Mesendoderm (in vitro differentiated cells): ENCODE measurements around the gene GATA2.

Source experiments
- DNase-seq: peaks from one replicate; pipeline ENCODE4 v3.0.0; 2013
- H2AK5ac ChIP-seq: 2 replicates; pipeline ENCODE4 v1.6.1; 2013; ENCODE audit warnings: low read length, inconsistent platforms
- H2BK120ac ChIP-seq: 2 replicates; pipeline ENCODE4 v1.6.1; 2013; ENCODE audit warnings: low read depth, mild to moderate bottlenecking, low read length, moderate library complexity, mixed read lengths
- H2BK15ac ChIP-seq: replicated peaks from 2 replicates; pipeline ENCODE4 v1.6.1; 2013; ENCODE audit warnings: low read depth, mild to moderate bottlenecking, moderate library complexity
- H2BK5ac ChIP-seq: 2 replicates; pipeline ENCODE4 v1.6.1; 2013; ENCODE audit warnings: low read length, inconsistent platforms
- H3K18ac ChIP-seq: 2 replicates; pipeline ENCODE4 v1.6.1; 2013; ENCODE audit warnings: mild to moderate bottlenecking, low read length, mixed read lengths
- H3K23ac ChIP-seq: one replicate; pipeline ENCODE4 v1.6.1; 2013; ENCODE audit warnings: low read length
- H3K27ac ChIP-seq: 2 replicates; pipeline ENCODE4 v1.5.1; 2013; ENCODE audit warnings: low read depth, mild to moderate bottlenecking, inconsistent platforms, low read length, moderate library complexity
- H3K27me3 ChIP-seq: 2 replicates; pipeline ENCODE4 v1.6.1; 2013; ENCODE audit warnings: low read length, control low read depth, mild to moderate bottlenecking, inconsistent platforms; ENCODE audit not compliant: insufficient read depth, poor library complexity
- H3K36me3 ChIP-seq: 2 replicates; pipeline ENCODE4 v1.6.1; 2013; ENCODE audit warnings: low read length, inconsistent platforms; ENCODE audit not compliant: control insufficient read depth, insufficient read depth
- H3K4ac ChIP-seq: one replicate; pipeline ENCODE4 v1.6.1; 2013; ENCODE audit warnings: low read depth, mild to moderate bottlenecking, low read length, moderate library complexity
- H3K4me1 ChIP-seq: 2 replicates; pipeline ENCODE4 v1.6.1; 2013; ENCODE audit warnings: low read depth, low read length, inconsistent platforms; ENCODE audit not compliant: control insufficient read depth
- H3K4me2 ChIP-seq: 2 replicates; pipeline ENCODE4 v1.6.1; 2013; ENCODE audit warnings: low read length
- H3K4me3 ChIP-seq: 2 replicates; pipeline ENCODE4 v1.5.1; 2013; ENCODE audit warnings: mild to moderate bottlenecking, low read length
- H3K56ac ChIP-seq: one replicate; pipeline ENCODE4 v1.6.1; 2013; ENCODE audit warnings: low read length
- H3K79me1 ChIP-seq: 2 replicates; pipeline ENCODE4 v1.6.1; 2013; ENCODE audit warnings: low read length, inconsistent platforms
- H3K79me2 ChIP-seq: 2 replicates; pipeline ENCODE4 v1.6.1; 2013; ENCODE audit warnings: mild to moderate bottlenecking, low read length; ENCODE audit not compliant: control insufficient read depth, insufficient read depth
- H3K9ac ChIP-seq: 2 replicates; pipeline ENCODE4 v1.6.1; 2013; ENCODE audit warnings: low read length, inconsistent platforms
- H4K5ac ChIP-seq: one replicate; pipeline ENCODE4 v1.6.1; 2013; ENCODE audit warnings: low read length
- H4K8ac ChIP-seq: one replicate; pipeline ENCODE4 v1.6.1; 2013; ENCODE audit warnings: low read depth, mild to moderate bottlenecking, control low read depth, low read length, moderate library complexity
- WGBS: extraction: QIAGEN DNeasy Blood & Tissue Kit; methylation state at CpG from one replicate; pipeline ENCODE4 v1.1.7; 2013; ENCODE audit warnings: low lambda C conversion rate, missing lambda C conversion rate; ENCODE audit not compliant: insufficient coverage; ENCODE audit errors: extremely low coverage; 5-methylcytosine and 5-hydroxymethylcytosine counted together

Gene GATA2

DNA sequence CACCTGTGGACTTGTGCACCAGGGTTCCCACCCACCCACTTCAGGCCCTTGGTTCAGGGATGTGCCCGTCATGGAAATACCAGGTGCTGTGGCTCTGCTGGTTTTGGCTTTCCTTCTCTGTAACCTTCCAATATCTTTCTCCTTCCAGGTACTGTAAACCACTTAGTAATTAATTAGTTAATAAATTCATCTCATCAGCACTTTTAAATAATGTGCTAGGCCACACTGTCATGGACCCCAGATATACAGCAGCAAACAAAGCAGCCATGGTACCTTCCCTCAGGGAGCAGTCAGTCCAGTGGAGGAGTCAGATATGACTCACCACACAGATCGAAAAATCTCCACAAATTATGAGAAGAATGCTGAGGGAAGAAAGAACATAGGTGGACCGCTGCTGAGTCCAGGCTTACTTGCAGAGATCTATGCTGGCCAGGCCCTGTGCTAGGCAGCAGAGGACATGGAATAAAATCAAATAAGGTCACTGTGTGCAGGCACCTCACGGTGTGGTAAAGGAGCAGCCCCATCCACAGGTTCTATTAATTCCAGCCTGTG lies 6.8 kb upstream of the GATA2 start:
- H3K79me1 ChIP-seq, result no peaks in the 10 kb centered on the region
- H3K27ac ChIP-seq, result no peak overlapping the region
- no peak overlapping the region for H4K8ac ChIP-seq
- H2BK120ac ChIP-seq, result no peak overlapping the region
- no peak overlapping the region for H3K56ac ChIP-seq
- H2BK15ac ChIP-seq, result no peak overlapping the region
- H3K4ac ChIP-seq, result no peak overlapping the region
- peaks cover 23% of the 10 kb centered on the region for H3K27me3 ChIP-seq
- no peak overlapping the region for H3K18ac ChIP-seq
- H3K4me2 ChIP-seq, result no peak overlapping the region
- no CpG with 5 or more reads among the region's 4 CpGs for WGBS
- no peak for DNase-seq
- no peak overlapping the region for H3K4me3 ChIP-seq
- H3K4me1 ChIP-seq, result peaks cover 12% of the 10 kb centered on the region
- H2AK5ac ChIP-seq, result no peak overlapping the region
- no peak overlapping the region for H2BK5ac ChIP-seq
- H4K5ac ChIP-seq, result no peak overlapping the region
- no peak overlapping the region for H3K9ac ChIP-seq
- H3K79me2 ChIP-seq, result no peaks in the 10 kb centered on the region
- H3K36me3 ChIP-seq, result no peaks in the 10 kb centered on the region
- H3K23ac ChIP-seq, result no peak overlapping the region

DNA sequence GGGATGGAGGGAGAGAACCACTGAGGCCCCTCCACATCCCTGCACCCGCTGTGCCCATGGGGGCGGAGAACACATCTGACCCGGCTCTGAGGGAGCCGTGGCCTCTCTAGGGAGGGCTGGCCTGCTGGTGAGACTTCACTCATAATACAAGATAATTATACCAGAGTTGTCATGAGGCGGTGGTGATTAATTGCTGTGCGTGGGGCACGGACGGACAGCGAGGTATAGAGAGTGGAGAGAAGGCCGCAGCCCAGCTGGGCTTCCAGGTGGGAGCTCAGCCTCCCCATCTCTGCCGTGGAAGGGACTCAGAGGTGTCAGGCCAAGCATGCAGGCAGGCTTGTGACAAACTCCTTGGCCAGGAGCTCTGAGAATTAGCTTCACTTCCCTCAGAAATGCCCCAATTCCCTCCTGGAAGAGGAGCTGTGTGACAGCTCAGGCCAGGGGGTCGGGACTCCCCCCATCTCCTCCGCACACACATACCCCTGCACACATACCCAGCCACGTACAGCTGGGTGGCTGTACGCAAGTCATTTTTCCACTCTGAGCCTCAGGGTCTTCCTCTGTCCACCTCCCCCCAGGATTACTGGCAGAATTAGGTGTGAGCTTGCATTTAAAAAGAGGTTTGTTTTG lies 6.0 kb upstream of the GATA2 start:
- Histone ChIP-seq H3K36me3 (no peaks in the 10 kb centered on the region), H2BK5ac (no peak overlapping the region), H3K4me3 (no peak overlapping the region), H3K18ac (no peak overlapping the region), H3K9ac (no peak overlapping the region), H3K4me2 (no peak overlapping the region), H3K56ac (no peak overlapping the region), H3K23ac (no peak overlapping the region), H3K79me1 (no peaks in the 10 kb centered on the region), H3K4me1 (peaks cover 12% of the 10 kb centered on the region), H3K27ac (no peak overlapping the region), H2AK5ac (no peak overlapping the region), H3K4ac (no peak overlapping the region), H2BK15ac (no peak overlapping the region), H3K79me2 (no peaks in the 10 kb centered on the region), H2BK120ac (no peak overlapping the region), H3K27me3 (peaks cover 29% of the 10 kb centered on the region), H4K8ac (no peak overlapping the region), H4K5ac (no peak overlapping the region)
- no CpG with 5 or more reads among the region's 15 CpGs for WGBS
- no peak for DNase-seq

DNA sequence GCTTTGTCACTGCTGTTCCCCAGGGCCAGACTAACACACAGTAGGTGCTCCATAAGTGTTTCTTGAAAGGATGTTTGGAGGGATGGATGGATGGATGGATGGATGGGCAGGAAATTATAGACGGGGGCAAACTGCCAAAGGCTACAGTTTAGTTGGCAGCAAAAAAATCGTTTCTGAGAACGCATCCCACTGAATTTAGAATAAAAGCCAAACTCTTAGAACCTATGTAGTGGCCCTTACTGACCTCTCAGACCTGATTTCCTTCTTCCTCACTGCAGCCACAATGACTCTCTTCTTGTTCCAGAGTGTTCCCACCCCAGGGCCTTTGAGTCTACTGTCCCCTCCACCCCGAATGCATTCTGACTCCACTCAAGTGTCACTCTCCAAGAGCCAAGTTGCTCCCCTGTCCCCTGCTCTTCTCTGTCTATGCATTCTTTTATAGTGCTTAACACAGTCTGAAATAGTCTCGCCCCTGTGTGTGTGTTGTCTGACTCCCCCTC lies 5.2 kb upstream of the GATA2 start:
- Histone ChIP-seq H3K4me2 (no peak overlapping the region), H3K4me3 (no peak overlapping the region), H3K79me1 (no peaks in the 10 kb centered on the region), H3K56ac (no peak overlapping the region), H2BK5ac (no peak overlapping the region), H3K4me1 (peaks cover 12% of the 10 kb centered on the region), H3K27ac (no peak overlapping the region), H3K18ac (no peak overlapping the region), H2BK15ac (no peak overlapping the region), H3K36me3 (no peaks in the 10 kb centered on the region), H4K5ac (no peak overlapping the region), H3K79me2 (no peaks in the 10 kb centered on the region), H3K23ac (no peak overlapping the region), H2AK5ac (no peak overlapping the region), H3K4ac (no peak overlapping the region), H3K9ac (no peak overlapping the region), H4K8ac (no peak overlapping the region), H2BK120ac (no peak overlapping the region), H3K27me3 (peaks cover 36% of the 10 kb centered on the region)
- no peak for DNase-seq
- WGBS, result no CpG with 5 or more reads among the region's 5 CpGs

DNA sequence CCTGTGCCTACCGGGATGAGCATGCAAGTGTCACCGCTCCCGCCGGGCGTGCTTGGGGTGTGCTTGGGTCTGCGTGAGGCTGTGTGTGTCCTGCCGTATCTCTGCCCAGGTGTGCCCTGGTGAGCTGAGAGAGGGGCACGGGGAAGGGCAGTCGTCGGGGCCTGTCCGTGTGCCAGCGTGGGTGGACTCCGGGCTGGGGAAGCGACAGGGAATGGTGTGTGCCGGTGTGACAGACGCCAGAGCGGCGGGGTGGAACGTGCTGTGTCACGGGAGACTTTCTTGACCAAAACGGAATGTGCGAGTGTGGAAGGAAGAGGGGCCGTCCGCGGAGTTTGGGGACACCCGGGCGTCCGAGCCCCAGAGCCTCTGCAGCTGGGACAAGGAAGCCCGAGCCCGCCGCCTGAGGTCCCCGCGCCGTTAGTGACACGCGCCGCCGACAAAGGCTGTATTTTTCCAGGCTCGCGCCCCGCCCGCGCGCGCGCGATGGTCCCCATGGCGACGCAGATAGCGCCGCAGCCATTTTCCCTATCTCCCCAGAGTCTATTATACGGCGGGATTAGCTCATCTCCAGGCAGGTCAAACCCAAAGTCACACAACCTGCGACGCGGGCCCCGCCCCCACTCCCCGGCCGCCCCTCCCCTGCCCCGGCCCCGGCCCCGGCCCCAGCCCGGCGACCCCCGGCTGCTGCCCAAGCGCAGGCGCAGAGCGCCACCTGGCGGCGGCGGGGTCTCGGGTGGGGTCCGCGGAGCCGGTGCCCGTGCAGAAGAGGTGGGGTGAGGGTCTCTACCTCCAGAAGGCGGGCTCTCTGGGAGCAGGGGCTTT lies 4.5 kb upstream of the GATA2 start:
- Histone ChIP-seq H2BK120ac (no peak overlapping the region), H2AK5ac (peak overlapping the region; percentile 88), H3K36me3 (no peaks in the 10 kb centered on the region), H2BK5ac (no peak overlapping the region), H3K18ac (no peak overlapping the region), H4K8ac (no peak overlapping the region), H3K27ac (no peak overlapping the region), H2BK15ac (no peak overlapping the region), H3K4ac (no peak overlapping the region), H4K5ac (no peak overlapping the region), H3K9ac (peak overlapping the region; percentile 61), H3K4me1 (peaks cover 12% of the 10 kb centered on the region), H3K56ac (peak overlapping the region; percentile 84), H3K23ac (peak overlapping the region; percentile 89), H3K27me3 (peaks cover 38% of the 10 kb centered on the region), H3K79me1 (no peaks in the 10 kb centered on the region), H3K4me2 (peak overlapping the region; percentile 64), H3K79me2 (no peaks in the 10 kb centered on the region), H3K4me3 (no peak overlapping the region)
- no CpG with 5 or more reads among the region's 77 CpGs for WGBS
- peak; percentile 95 for DNase-seq

DNA sequence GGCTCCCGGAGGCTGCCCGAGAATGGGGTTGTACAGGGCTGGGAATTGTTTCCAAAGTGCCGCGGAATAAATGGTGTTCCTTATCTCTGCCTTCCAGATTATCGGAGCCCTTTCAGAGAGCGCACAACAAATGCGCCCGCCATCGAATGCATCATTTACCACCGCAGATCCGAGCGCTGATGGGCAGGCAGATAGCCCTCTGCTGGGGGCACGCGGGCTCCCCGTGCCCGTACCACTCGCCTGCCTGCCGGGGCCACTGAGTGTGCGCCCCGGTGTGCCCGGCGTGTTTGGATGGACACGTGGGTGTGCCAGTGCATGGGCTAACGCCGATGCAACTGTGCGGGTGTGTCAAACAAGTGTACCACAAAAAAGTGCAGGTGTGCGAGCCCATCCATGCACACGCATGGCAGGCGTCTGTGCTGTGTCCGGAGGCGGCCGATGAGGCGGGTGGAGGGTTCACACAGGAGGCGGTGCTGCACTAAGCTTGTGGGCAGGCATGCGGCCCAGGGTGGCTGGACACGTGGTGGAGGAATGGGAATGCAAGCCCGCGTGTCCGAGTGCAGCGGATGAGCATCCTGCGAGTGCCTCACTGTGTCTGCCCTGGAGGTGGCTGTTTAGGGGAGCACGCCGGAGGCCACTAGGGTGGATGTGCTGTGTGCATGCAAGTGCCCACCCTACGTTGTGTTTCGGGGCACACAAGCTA lies 3.8 kb upstream of the GATA2 start:
- no CpG with 5 or more reads among the region's 45 CpGs for WGBS
- Histone ChIP-seq H2BK120ac (no peak overlapping the region), H3K4me1 (peaks cover 13% of the 10 kb centered on the region), H3K56ac (peak overlapping the region; percentile 84), H4K5ac (no peak overlapping the region), H3K23ac (peak overlapping the region; percentile 89), H2BK5ac (no peak overlapping the region), H3K79me2 (no peaks in the 10 kb centered on the region), H3K27ac (no peak overlapping the region), H3K4ac (no peak overlapping the region), H3K27me3 (peaks cover 46% of the 10 kb centered on the region), H2AK5ac (peak overlapping the region; percentile 88), H3K4me3 (no peak overlapping the region), H3K18ac (no peak overlapping the region), H3K79me1 (no peaks in the 10 kb centered on the region), H2BK15ac (no peak overlapping the region), H4K8ac (no peak overlapping the region), H3K4me2 (peak overlapping the region; percentile 64), H3K36me3 (no peaks in the 10 kb centered on the region), H3K9ac (peak overlapping the region; percentile 61)
- DNase-seq, result peak; percentile 60
